K562 (cell line): ENCODE results near the gene CTSS. TPM values are rescaled to one million over a fixed set of nuclear protein-coding genes. Genes with fewer than 3 reads are reported as not detected.

Source experiments
- ATAC-seq: fragments of 200-7000 bp; cut with Tn5 transposase; 3 replicates; pipeline ENCODE4 v1.9.1; 2020; ENCODE audit warnings: moderate library complexity
- BruUV-seq: library from RNA; stranded (reverse); fragments of 400-500 nt; replicated peaks from 2 replicates; lab custom pipeline; 2021; lab: Mats Ljungman, UMichigan
- CTCF ChIA-PET: fragments of 300-600 bp; formaldehyde crosslinking; extraction: SDS; loops from one replicate; lab custom pipeline; 2021; ENCODE audit warnings: low intra/inter-chr PET ratio; lab: Yijun Ruan, JAX
- POLR2A ChIA-PET: fragments of 300-600, 350-650 bp; sonication (Branson Sonifier 250); formaldehyde crosslinking; extraction: SDS; loops from one replicate; lab custom pipeline; 2021; ENCODE audit warnings: antibody characterized with exemption, inconsistent platforms; lab: Yijun Ruan, JAX
- DNase-seq, 4 experiments: peaks; one replicate each; pipeline versions ENCODE4 v3.0.0 to v3.0.0-alpha.2; 2011 to 2018; ENCODE audit warnings: low spot score in 3 of 4, mixed read lengths in 3 of 4; ENCODE audit errors: extremely low read depth in 1 of 4
- FAIRE-seq: peaks from 2 replicates; lab custom pipeline; 2011; peaks lifted over from hg19 to GRCh38; lab: Jason Lieb, UNC
- H2AFZ ChIP-seq: 2 replicates; pipeline ENCODE4 v1.6.0; 2011; ENCODE audit warnings: low read depth, low read length, control low read depth, inconsistent platforms
- H3K27ac ChIP-seq: fragments of 200-600 bp; 3 replicates; pipeline ENCODE4 v1.8.0; 2011; ENCODE audit warnings: low read depth, mild to moderate bottlenecking, control low read depth, inconsistent platforms, low read length, moderate library complexity, mixed read lengths; ENCODE audit errors: extremely low read depth
- H3K27me3 ChIP-seq, 2 experiments: fragments of 300-600 bp in 1 of 2; 2 replicates in 1 of 2; 3 replicates in 1 of 2; pipeline versions ENCODE4 v1.6.0 to v1.8.0; 2011; ENCODE audit warnings: inconsistent platforms in 2 of 2, low read length in 2 of 2, mild to moderate bottlenecking in 1 of 2, mixed read lengths in 1 of 2, moderate library complexity in 1 of 2; ENCODE audit not compliant: control insufficient read depth in 2 of 2, insufficient read depth in 2 of 2
- H3K36me3 ChIP-seq: fragments of 300-600 bp; 3 replicates; pipeline ENCODE4 v1.8.0; 2011; ENCODE audit warnings: mild to moderate bottlenecking, low read length, inconsistent platforms; ENCODE audit not compliant: control insufficient read depth, insufficient read depth
- H3K4me1 ChIP-seq, 2 experiments: fragments of 200-600 bp in 1 of 2; replicated peaks in 1 of 2; 2 replicates in 1 of 2; 3 replicates in 1 of 2; pipeline versions ENCODE4 v1.5.1 to v1.8.0; 2011; ENCODE audit warnings: inconsistent platforms in 2 of 2, low read length in 2 of 2, mild to moderate bottlenecking in 1 of 2, mixed read lengths in 1 of 2, moderate library complexity in 1 of 2; ENCODE audit not compliant: control insufficient read depth in 2 of 2, insufficient read depth in 2 of 2
- H3K4me2 ChIP-seq: 2 replicates; pipeline ENCODE4 v1.6.1; 2011; ENCODE audit warnings: low read length, control low read depth, inconsistent platforms, mixed read lengths; ENCODE audit not compliant: insufficient read depth
- H3K4me3 ChIP-seq: fragments of 200-600 bp; sonication (generic), shearing (Covaris generic); 2 replicates; pipeline ENCODE4 v1.5.1; 2016; ENCODE audit warnings: control low read depth, inconsistent platforms
- H3K79me2 ChIP-seq: fragments of 200-600 bp; 3 replicates; pipeline ENCODE4 v1.8.0; 2011; ENCODE audit warnings: low read length, inconsistent platforms; ENCODE audit not compliant: control insufficient read depth, insufficient read depth
- H3K9ac ChIP-seq, 2 experiments: 2 replicates each; pipeline versions ENCODE4 v1.6.0 to v1.6.1; 2011; ENCODE audit warnings: low read depth in 2 of 2, low read length in 2 of 2, control low read depth in 1 of 2, inconsistent platforms in 1 of 2, mild to moderate bottlenecking in 1 of 2, mixed read lengths in 1 of 2; ENCODE audit not compliant: insufficient read depth in 1 of 2
- H3K9me1 ChIP-seq: one replicate; pipeline ENCODE4 v1.6.0; 2011; ENCODE audit warnings: inconsistent platforms, mild to moderate bottlenecking, low read length, moderate library complexity; ENCODE audit not compliant: control insufficient read depth, insufficient read depth
- H3K9me3 ChIP-seq: replicated peaks from 2 replicates; pipeline ENCODE4 v1.5.1; 2011; ENCODE audit warnings: low read depth, low read length, inconsistent platforms; ENCODE audit not compliant: control insufficient read depth, insufficient read depth
- H4K20me1 ChIP-seq: replicated peaks from 2 replicates; pipeline ENCODE4 v1.6.1; 2011; ENCODE audit warnings: low read length, inconsistent platforms, mixed read lengths; ENCODE audit not compliant: control insufficient read depth, insufficient read depth
- PTRF ChIP-seq: fragments of 450-650 bp; IDR thresholded peaks from 2 replicates; pipeline ENCODE4 v1.6.1; 2016; ENCODE audit warnings: mild to moderate bottlenecking, missing genetic modification characterization, missing compliant biosample characterization
- WGBS: fragments of 100-300 bp; shearing (Covaris generic); methylation state at CpG from one replicate; pipeline ENCODE4 v1.1.6; 2016; ENCODE audit warnings: low coverage, mixed read lengths; ENCODE audit not compliant: insufficient coverage; ENCODE audit errors: missing lambda C conversion rate; 5-methylcytosine and 5-hydroxymethylcytosine counted together
- in situ Hi-C: fragments of 300-500 bp; cut with MboI; formaldehyde crosslinking; loops from 4 replicates; pipeline ENCODE4 v1.15.0; 2018; ENCODE audit warnings: inconsistent platforms, mixed read lengths
- intact Hi-C: fragments of 100-400 bp; cut with micrococcal nuclease; formaldehyde crosslinking; loops from 2 replicates; pipeline ENCODE4 v1.14.2; 2022
- polyA plus RNA-seq, 8 experiments: library from polyadenylated mRNA; depleted of rRNA in 4 of 8; stranded (reverse) in 5 of 8; unstranded in 3 of 8; fragments of >200 nt; fragmentation: Nextera tagmentation in 2 of 8; fragmentation: Illumina TruSeq in 1 of 8; extraction: Ambion mirVana in 2 of 8; extraction: Trizol in 1 of 8; gene quantifications; 2 replicates each; pipeline versions ENCODE4 v1.2.1 to v1.2.3, GENCODE V29; 2011 to 2014; ENCODE audit warnings: inconsistent platforms in 1 of 8, missing spikeins in 1 of 8
- total RNA-seq, 7 experiments: library from RNA; depleted of rRNA in 6 of 7; stranded (reverse); fragments of >200 nt in 6 of 7; fragmentation: Illumina TruSeq in 2 of 7; extraction: Trizol in 2 of 7; gene quantifications; 2 replicates each; pipeline versions ENCODE4 v1.2.1 to v1.2.3, GENCODE V29; 2011 to 2021; ENCODE audit warnings: low replicate concordance in 1 of 7
- TF ChIP-seq, protein P1 (sequence below): sonication (generic); formaldehyde crosslinking; IDR thresholded peaks from 2 replicates; pipeline ENCODE4 v1.8.1; 2023; ENCODE audit warnings: mild to moderate bottlenecking, missing genetic modification reagents

The CTSS gene
- total and polyA plus RNA-seq, 9 of the 15 experiments (the other 6 are each of a cell fraction or from before 2014, with no cell fraction given), result 8.6 to 24.9 (median 10.3) TPM

DNA sequence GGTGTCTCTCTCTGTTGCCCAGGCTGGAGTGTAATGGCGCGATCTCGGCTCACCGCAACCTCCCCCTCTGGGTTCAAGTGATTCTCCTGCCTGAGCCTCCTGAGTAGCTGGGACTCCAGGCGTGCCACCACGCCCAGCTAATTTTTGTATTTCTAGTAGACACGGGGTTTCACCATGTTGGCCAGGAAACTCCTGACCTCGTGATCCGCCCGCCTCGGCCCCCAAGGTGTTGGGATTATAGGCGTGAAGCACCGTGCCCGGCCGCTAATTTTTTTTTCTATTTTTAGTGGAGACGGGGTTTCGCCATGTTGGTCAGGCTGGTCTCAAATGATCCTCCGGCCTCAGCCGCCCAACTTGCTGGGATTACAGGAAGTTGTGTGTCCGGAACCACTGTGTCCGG lies 45.5 kb downstream of the CTSS start:
- ChIA-PET POLR2A (no interaction called here), CTCF (no interaction called here)
- no peak overlapping the region for H3K4me2 ChIP-seq
- H3K27ac ChIP-seq, result no peak overlapping the region
- WGBS, result 94% methylated on average over 18 of the region's 21 CpGs
- no peaks in the 10 kb centered on the region for H4K20me1 ChIP-seq
- ATAC-seq (no peak), DNase-seq (no peak), FAIRE-seq (no peak)
- in situ Hi-C loops (no loop called here), intact Hi-C loops (no loop called here)
- H3K79me2 ChIP-seq, result no peaks in the 10 kb centered on the region
- no peaks in the 10 kb centered on the region for H3K36me3 ChIP-seq
- no peaks in the 10 kb centered on the region for H3K9me1 ChIP-seq
- no peak overlapping the region for H3K4me3 ChIP-seq
- H3K27me3 ChIP-seq, result no peaks in the 10 kb centered on the region
- no peak overlapping the region for H3K9ac ChIP-seq
- BruUV-seq, result no TSS peak
- no peak for TF ChIP-seq PTRF (tag)
- TF ChIP-seq, protein P1, sequence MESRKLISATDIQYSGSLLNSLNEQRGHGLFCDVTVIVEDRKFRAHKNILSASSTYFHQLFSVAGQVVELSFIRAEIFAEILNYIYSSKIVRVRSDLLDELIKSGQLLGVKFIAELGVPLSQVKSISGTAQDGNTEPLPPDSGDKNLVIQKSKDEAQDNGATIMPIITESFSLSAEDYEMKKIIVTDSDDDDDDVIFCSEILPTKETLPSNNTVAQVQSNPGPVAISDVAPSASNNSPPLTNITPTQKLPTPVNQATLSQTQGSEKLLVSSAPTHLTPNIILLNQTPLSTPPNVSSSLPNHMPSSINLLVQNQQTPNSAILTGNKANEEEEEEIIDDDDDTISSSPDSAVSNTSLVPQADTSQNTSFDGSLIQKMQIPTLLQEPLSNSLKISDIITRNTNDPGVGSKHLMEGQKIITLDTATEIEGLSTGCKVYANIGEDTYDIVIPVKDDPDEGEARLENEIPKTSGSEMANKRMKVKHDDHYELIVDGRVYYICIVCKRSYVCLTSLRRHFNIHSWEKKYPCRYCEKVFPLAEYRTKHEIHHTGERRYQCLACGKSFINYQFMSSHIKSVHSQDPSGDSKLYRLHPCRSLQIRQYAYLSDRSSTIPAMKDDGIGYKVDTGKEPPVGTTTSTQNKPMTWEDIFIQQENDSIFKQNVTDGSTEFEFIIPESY (CRISPR knock-in tag), result peak; percentile 81
- H3K4me1 ChIP-seq, result no peaks in the 10 kb centered on the region
- no peak overlapping the region for H2AFZ ChIP-seq
- H3K9me3 ChIP-seq, result peaks cover 3% of the 10 kb centered on the region; the same call in 1 of the 2 replicates
